GM12892 (cell line): ENCODE data around the gene LTB.
A peak's percentile ranks its signal among the peaks of the same experiment; 100 is the strongest.

ENCODE experiments used
- POLR2A ChIP-seq: IDR thresholded peaks from 2 replicates; pipeline ENCODE4 v1.6.1; 2011; ENCODE audit warnings: low read depth, low read length, control low read depth
- POLR2AphosphoS5 ChIP-seq: IDR thresholded peaks from 2 replicates; pipeline ENCODE4 v1.6.1; 2011; ENCODE audit warnings: low read depth, low read length, control low read depth
- TAF1 ChIP-seq: IDR thresholded peaks from 2 replicates; pipeline ENCODE4 v1.6.1; 2011; ENCODE audit warnings: low read depth, mild to moderate bottlenecking, control low read depth, low read length, borderline replicate concordance

DNA sequence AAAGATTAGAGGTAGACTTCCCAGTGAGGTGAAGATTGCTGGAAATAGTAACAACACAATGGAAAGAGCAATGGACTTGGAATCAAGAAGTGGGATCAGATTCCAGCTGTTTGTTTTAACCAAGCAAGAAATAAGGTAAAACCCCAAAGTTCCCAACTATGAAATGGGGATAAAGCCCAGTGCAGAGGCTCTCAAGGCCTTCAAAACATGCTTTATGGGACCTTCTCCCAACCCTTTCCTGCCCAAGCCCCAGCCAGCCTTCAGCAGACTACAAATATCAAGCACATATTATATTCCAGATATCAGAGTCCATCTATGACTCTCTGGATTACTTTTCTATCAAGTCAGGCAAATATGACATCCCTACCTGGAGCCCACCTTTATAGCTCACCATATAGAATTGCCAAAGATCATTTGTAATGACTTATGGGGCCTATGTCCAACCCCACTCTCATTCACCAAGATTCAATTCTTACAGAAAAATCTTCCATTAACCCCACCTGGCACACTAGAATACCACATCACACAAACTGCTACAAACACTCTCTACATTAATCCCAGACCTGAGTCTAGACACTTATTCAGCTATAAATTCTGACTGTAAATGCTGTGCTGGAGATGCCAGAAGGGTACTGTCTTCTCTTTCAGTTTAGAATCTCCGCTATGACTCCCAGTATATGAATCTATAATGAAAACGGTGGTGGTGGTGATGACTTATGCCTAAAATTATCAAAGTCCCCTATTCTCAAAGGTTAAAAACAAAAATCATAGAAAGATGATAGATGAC lies 46.5 kb downstream of the LTB start:
- peak; percentile 32; the same call in 1 of the 2 replicates for TF ChIP-seq POLR2A
- TF ChIP-seq TAF1 = no peak
- TF ChIP-seq POLR2AphosphoS5 = no peak
